Effector CD4-positive, alpha-beta T cell (primary cell): Measurements from ENCODE around the gene PDHX.

Source experiments
- DNase-seq: peaks from one replicate; pipeline ENCODE4 v3.0.0-alpha.2; 2020

Gene PDHX

DNA sequence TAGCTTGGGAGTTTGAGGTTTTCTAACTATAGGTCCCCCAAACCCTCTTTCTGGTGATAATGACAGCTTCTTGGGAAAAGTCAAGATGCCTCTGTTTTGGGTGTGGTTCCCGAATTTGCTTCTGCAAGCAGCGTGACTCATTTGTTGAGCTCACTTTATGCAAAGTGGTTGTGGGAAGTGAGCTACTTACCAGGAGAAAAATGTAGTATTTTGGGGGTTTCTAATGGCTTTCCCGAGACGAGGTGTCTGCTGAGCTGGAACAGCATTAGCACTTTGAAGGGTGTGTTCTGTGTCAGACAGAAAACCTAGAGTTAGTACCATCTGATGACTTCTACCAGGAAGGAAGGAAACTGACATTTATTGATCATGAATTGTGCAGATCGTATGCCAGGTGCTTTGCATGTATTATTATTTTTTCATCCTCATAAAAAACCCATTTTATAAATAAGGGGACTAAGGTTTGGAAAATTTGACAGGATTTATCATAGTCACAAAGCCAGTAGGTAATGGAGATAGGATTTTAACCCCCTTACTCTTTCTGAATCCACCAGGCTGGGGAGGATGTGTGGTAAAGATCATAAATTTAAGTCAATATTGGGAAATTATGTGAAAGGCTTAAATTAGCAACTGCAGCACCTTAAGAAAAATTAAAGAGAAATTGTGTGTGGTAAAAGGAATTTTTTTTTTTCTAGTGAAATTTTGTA lies 113.7 kb downstream of the PDHX start:
- no peak for DNase-seq

DNA sequence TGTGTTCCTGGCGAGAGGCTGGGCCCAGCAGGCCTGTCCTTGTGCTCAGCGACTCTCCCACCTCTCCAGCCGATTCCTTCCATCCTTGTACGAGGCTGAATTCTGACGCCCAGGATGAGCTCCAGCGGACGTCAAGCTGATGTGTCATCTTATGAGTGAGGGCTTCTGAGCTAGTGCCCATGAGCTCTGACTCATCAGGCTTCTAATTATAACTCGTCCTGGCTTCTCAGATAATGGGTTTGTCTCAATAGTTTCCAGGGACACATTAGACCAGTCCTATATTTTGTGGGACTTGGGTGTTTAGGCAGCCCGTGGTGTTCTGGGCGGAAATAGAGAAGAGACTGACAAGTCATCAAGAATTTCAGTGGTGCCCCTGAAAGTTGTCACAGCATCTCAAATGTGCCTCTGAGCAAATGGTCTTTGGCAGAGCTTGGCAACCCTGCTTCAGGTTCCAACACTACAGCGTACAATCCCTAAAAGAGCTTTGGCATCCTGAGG lies 114.3 kb downstream of the PDHX start:
- peak; percentile 41 for DNase-seq

DNA sequence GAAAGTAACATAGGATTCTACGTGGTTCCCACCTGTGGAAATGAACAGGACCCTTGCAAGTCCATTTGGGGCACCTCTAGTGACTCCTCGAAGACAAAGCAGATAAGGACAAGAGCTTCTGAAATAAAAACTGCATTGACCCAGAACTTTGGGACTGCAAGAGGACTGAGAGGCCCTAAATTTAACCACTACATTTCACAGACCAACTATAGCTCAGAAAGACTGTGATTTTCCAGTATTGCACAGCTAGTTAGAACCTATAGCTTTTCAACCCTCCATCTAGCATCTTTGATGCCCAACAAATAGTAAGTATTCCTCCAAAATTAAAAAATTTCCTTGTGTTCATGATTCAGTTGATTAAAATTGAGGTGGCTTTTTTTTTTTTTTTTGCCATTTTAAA lies 114.9 kb downstream of the PDHX start:
- no peak for DNase-seq

DNA sequence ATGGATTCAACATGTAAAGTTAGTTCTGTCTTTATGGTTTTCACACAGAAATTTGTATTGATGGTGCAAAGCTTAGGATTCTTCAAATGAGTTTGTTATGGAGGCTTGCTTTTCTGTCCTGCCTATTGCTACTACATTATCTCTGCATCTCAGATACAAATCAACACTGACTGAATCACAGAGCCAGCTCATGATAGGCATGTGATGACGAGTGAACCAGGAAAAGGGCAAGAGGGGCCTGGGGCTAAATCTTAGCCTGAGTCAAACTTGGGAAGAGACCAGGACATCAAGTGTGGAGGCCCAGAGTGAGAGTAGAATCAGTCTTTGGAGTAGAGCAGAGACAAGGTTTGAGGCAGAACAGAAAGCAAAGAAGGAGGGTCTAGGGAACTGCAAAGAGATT lies 115.4 kb downstream of the PDHX start:
- DNase-seq, result no peak

DNA sequence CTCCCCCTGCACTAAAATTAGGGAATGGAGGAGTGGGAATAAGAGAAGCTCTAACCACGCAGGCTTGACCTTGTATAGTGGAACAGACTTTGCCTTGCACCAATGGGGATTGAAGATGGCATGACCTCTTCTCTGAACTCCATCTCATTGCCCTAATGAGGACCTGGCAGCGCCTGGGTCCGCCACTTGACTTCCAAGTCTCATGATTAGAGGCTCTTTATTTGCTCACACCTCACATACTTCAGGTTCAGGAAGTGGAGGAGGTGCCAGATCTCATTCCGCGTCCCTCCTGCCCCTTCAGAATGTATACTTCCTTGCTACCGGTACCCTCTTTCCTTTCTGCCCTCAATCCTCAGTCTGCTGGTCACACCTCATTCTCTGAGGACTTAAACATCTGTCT lies 116.6 kb downstream of the PDHX start:
- no peak for DNase-seq

DNA sequence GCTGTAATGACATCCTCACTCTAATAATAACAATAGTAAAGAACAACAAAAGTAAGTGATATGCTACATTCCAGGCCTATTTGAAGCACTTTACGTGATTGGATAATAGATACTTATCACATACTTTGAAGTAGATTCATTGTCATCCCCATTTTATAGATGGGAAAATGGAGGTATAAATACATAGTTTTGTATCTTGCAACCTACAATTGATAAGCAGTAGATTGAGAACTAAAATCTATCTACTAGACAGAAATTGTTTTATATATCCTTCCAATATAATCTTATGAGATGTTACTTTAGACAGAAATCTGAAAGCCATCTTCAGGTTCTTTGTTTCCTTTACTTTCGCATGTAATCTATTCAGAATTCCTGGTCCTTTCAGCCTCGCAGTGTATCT lies 118.0 kb downstream of the PDHX start:
- no peak for DNase-seq

DNA sequence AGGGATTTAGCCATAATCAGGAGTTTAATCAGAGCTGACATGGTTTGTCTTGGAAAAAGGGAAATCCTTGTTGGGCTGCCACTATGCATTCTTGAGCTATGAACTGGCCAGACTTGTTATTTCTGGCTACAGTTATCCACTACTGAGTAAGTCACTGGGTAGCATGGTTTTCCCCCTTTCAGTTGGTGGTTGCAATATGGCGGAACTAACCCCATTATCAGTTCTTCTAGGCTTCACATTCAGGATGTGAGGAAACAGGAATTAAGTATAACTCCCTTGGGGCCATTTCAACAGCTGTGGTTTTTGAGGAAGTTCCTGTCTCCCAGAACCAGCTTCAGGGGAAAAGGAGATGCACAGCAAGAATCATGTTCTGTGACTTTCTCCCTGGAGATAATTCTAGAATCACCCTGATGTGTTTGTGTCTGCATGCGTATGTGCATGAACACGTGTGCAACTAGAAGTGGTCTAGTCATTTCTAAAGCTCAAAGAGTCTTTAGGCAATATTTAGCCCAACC lies 119.5 kb downstream of the PDHX start:
- DNase-seq, result no peak

DNA sequence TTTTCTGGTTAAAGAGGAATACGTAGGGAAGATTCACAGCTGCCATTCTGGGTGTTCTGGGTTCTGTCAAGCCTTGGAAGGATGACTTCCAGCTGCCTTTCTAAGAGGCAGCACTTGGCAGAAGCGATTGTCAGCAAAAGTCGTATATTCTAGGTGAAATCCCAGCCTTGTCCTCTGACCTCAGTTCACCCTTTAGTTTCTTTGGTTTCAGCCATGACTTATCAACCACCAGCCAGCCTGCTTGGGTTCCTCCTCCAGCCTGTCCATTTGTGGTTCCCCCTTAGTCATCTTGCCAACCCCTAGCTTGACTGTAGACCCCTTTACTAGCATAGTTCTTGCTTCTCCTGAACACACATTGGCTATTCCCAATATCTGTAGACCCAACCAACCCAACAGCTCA lies 120.2 kb downstream of the PDHX start:
- DNase-seq, result no peak

DNA sequence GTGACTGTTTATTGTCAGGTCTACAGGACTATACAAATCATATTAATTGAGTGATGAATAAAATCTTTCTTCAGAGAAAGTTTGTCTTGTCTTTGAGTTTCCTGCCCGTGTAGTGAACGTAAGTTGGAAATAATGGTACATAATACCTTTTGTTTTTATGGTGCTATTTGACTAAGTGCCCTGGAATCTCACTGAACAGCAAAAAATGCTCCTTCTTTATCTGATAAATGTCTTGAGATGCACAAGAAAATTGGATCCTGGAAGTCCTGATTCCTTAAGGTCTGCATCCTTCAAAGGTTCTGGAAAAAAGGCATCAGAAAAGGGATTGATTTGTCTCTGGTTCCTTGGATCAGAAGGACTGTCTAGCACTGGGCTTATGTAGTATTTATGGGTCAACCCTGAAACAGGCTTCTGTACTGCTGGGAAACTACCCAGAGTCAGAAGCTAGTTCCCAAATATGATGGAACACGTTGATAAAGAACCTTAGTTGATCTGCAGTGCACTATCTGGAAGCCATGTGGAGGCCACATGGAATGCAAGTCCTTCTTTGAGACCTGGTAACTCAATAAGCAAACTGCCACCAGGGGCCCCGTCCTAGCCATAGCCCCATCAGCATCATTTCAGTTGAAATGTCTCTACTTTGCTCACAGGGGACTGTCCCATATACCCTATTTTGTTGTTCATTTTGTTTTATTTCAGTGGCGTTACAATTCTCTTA lies 122.0 kb downstream of the PDHX start:
- DNase-seq, result no peak

DNA sequence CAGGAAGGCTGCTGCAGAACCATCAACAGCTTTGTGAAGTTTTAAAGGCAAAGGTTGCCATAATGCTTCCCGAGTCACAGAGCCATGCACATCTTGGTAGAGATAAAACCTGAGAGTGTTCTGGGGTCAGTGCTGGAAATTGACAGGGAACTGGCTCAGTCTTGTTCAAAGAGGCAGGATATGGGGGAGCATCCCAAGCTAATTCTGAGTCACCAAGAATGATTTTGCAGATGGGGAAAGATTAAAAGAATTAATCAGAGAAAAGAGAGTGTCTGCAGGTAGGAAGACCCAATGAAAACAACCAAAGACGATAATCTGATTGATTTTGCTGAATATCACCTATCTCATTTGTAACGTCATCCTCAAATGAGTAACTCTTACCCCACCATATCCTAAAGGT lies 122.7 kb downstream of the PDHX start:
- DNase-seq, result no peak

DNA sequence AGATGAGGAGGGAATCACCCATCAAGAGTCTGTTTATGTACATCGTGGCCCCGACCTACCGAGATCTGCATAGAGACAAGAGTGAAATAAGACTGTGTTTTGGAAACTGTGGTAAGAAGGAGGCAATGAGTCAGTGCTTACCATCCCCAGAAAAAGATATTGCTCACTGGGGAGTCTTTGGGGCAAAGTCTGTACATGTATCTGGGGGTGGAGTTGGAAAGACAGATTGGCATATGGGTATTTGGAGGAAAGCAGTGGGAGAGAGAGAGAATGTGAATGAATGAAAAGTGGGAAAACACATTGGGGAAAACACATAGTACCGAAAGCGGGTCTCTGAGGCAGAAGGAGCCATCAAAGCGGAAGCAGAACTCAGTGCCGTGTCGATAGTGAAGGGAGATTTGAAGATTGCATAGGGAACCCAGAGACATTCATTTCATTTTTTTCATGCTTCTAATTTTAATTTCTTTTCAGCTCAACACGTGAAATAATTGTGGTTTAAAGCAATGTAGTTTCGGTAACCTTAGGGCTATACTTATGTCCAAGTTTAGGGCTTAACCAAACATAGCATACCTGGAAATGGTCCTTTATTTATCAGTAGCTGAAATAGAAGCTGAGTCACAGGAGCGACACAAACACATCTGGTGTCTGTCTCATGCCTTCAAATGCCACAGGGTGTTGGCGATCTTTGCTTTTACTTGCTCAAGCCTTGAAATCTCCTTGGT lies 124.0 kb downstream of the PDHX start:
- DNase-seq, result peak; percentile 68

DNA sequence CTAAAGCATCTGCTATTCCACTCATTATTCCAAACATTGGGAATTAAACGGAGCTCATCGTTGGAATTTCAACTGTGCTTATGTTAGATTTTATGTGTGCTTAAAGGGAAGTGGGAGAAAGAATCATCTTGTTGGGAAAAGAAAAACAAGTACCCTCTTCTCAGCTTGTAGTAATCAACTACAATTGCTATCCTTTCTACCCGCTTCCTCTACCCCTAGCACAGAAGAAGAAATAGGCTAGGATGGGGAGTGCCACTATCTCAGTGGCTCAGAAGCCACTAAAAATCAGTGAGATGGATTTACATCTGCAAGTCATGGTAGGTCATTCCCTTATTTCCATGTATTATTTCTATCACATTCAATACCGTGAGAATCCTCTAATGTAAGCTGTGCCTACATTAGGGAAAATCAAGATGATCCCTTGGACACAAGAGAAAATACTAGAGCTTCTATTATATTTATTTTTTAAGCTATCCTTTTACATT lies 124.7 kb downstream of the PDHX start:
- no peak for DNase-seq

DNA sequence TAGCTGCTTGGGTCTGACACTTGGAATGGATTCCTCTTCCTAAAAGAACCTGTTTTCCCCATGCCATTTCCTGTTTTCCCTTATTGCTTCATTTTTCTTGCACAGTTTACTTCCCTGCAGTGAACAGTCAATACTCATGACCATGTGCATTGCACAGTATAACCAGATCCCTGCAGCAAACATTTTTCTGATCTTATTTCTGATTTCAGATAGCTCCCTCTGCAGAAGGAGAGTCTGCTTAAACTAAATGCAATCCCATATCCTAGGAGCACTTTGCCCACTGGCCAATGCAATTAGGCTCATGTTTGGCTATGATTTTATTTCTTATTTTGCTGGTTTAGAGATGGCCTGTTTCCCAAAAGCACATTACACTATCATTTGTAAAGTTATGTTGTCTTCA lies 125.8 kb downstream of the PDHX start:
- DNase-seq, result no peak

DNA sequence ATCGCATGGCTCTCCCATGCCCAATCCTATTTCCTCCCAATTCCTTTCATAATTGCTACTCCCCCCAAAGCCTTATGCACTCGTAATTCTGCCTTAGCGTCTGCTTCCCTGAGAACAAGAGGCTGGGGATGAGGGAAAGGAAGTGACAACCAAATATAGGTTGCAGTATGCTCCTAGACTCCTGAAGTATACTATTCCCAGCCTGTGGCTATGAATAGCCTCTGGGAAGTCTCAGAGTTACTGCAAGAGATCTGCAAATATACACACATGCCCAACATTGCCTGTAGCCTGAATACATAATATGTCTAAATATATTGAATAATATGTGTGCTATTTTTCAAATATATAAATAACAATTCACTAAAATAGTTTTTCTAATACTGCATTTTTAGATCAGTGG lies 126.5 kb downstream of the PDHX start:
- DNase-seq, result no peak

DNA sequence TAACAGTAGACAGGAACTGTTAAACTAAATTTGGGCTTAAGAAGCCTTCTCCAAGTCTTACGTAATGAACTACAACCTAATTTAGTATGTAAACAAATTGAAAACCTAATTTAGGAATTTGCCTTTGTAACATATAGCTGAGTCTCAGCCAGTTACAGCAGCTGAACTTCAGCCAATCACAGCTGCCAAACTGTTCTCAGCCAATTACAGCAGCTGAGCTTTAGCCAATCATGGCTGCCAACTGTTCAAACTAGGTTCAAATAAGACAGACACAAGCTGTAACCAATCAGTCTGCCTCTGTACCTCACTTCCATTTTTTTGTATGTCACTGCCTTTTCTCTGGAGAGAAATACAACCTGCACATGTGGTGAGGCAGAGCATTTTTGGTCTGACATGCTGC lies 127.5 kb downstream of the PDHX start:
- no peak for DNase-seq

DNA sequence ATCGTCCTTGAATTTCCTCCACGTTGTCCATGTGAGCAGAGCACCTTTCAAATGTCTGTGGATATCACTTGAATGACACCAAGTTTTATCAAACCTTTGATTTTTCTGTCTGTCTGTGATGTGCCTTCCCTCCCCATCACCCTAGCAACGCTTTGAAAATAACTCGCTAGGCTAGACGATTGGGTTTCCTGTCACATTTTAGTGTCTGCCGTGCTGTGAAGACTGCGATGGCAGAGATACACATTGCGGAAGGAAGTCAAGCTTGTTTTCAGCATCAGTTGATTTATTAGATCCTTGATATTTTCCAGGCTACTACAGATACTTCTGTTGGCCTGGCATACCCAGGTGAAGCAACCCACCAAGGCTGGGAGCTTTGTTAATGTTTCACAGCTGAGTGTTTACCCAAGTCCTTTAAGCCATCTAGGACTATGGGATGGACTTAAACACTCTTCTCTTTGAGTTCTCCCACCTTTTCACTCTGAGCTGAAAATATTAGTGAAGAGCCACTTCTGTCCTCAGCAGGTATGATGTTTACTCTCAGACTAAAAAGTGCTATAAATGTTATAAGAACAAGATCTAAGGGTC lies 128.9 kb downstream of the PDHX start:
- DNase-seq, result peak; percentile 80
